Liver (tissue), 3 donors: ENCODE data around the gene RASSF8.

Experiments
- EGR1 ChIP-seq, 2 donors: IDR thresholded peaks; 2 replicates each; pipeline ENCODE4 v1.6.1; 2016 to 2018; ENCODE audit warnings: antibody characterized with exemption in 2 of 2, low read depth in 2 of 2
- FOXA1 ChIP-seq: IDR thresholded peaks from 2 replicates; pipeline ENCODE4 v1.6.1; 2016; ENCODE audit warnings: antibody characterized with exemption
- JUND ChIP-seq, 2 donors: IDR thresholded peaks; 2 replicates each; pipeline ENCODE4 v1.6.1; 2016; ENCODE audit warnings: antibody characterized with exemption in 2 of 2
- RAD21 ChIP-seq, 2 donors: IDR thresholded peaks; 2 replicates each; pipeline ENCODE4 v1.6.1; 2016; ENCODE audit warnings: antibody characterized with exemption in 2 of 2, mild to moderate bottlenecking in 2 of 2
- SP1 ChIP-seq: IDR thresholded peaks from 2 replicates; pipeline ENCODE4 v1.6.1; 2018; ENCODE audit warnings: antibody characterized with exemption, mild to moderate bottlenecking
- TAF1 ChIP-seq: conservative IDR thresholded peaks from 2 replicates; pipeline ENCODE4 v1.6.1; 2016; ENCODE audit warnings: antibody characterized with exemption, mild to moderate bottlenecking
- YY1 ChIP-seq: IDR thresholded peaks from 2 replicates; pipeline ENCODE4 v1.6.1; 2016; ENCODE audit warnings: antibody characterized with exemption, mild to moderate bottlenecking
- TF ChIP-seq, protein P1 (sequence below): fragments of 150-350 bp; IDR thresholded peaks from 2 replicates; pipeline ENCODE4 v1.5.1; 2017; ENCODE audit warnings: improper control_type of control experiment, low read depth, low read length; ENCODE audit not compliant: missing input control
- TF ChIP-seq, protein P2 (sequence below): IDR thresholded peaks from 2 replicates; pipeline ENCODE4 v1.6.1; 2016; ENCODE audit warnings: antibody characterized with exemption, mild to moderate bottlenecking
- TF ChIP-seq, protein P3 (sequence below): IDR thresholded peaks from 2 replicates; pipeline ENCODE4 v1.6.1; 2016; ENCODE audit warnings: antibody characterized with exemption
- TF ChIP-seq, protein P4 (sequence below): IDR thresholded peaks from 2 replicates; pipeline ENCODE4 v1.6.1; 2016; ENCODE audit warnings: antibody characterized with exemption
- TF ChIP-seq, protein P5 (sequence below): IDR thresholded peaks from 2 replicates; pipeline ENCODE4 v1.6.1; 2016; ENCODE audit warnings: antibody characterized with exemption
- donor health status: healthy.
- donor health status: healthy.

DNA sequence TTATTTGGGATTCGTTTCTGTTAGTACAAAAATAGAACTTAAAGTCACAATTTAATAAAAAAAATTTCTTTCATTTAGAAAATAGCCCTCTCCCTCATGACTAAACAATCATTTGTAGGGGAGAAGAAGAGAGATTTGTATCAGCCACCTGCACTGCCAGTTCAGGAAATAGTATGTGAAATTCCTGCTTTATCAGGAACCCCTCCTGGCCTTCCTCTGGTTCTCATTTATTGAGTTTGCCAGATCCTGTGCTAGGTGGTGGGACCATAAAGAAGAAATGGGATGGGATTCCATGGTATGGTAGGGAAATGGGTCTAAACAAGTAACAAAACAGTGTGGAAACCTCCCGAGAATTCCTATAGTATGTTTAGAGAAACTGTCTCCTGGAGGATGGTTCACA is 30.0 kb downstream of the RASSF8 start:
- TF ChIP-seq FOXA1 (no peak), RAD21 (IDR thresholded peaks at IDR 0.05) (no peak), EGR1 (IDR thresholded peaks at IDR 0.05; ENCODE audit: low read depth in 2 of 2) (no peak), JUND (IDR thresholded peaks at IDR 0.05) (no peak), YY1 (no peak), TAF1 (no peak), SP1 (no peak)
- TF ChIP-seq, protein P1, sequence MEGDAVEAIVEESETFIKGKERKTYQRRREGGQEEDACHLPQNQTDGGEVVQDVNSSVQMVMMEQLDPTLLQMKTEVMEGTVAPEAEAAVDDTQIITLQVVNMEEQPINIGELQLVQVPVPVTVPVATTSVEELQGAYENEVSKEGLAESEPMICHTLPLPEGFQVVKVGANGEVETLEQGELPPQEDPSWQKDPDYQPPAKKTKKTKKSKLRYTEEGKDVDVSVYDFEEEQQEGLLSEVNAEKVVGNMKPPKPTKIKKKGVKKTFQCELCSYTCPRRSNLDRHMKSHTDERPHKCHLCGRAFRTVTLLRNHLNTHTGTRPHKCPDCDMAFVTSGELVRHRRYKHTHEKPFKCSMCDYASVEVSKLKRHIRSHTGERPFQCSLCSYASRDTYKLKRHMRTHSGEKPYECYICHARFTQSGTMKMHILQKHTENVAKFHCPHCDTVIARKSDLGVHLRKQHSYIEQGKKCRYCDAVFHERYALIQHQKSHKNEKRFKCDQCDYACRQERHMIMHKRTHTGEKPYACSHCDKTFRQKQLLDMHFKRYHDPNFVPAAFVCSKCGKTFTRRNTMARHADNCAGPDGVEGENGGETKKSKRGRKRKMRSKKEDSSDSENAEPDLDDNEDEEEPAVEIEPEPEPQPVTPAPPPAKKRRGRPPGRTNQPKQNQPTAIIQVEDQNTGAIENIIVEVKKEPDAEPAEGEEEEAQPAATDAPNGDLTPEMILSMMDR: no peak
- TF ChIP-seq, protein P2, sequence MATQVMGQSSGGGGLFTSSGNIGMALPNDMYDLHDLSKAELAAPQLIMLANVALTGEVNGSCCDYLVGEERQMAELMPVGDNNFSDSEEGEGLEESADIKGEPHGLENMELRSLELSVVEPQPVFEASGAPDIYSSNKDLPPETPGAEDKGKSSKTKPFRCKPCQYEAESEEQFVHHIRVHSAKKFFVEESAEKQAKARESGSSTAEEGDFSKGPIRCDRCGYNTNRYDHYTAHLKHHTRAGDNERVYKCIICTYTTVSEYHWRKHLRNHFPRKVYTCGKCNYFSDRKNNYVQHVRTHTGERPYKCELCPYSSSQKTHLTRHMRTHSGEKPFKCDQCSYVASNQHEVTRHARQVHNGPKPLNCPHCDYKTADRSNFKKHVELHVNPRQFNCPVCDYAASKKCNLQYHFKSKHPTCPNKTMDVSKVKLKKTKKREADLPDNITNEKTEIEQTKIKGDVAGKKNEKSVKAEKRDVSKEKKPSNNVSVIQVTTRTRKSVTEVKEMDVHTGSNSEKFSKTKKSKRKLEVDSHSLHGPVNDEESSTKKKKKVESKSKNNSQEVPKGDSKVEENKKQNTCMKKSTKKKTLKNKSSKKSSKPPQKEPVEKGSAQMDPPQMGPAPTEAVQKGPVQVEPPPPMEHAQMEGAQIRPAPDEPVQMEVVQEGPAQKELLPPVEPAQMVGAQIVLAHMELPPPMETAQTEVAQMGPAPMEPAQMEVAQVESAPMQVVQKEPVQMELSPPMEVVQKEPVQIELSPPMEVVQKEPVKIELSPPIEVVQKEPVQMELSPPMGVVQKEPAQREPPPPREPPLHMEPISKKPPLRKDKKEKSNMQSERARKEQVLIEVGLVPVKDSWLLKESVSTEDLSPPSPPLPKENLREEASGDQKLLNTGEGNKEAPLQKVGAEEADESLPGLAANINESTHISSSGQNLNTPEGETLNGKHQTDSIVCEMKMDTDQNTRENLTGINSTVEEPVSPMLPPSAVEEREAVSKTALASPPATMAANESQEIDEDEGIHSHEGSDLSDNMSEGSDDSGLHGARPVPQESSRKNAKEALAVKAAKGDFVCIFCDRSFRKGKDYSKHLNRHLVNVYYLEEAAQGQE: no peak
- TF ChIP-seq, protein P3, sequence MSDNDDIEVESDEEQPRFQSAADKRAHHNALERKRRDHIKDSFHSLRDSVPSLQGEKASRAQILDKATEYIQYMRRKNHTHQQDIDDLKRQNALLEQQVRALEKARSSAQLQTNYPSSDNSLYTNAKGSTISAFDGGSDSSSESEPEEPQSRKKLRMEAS: no peak
- TF ChIP-seq, protein P4, sequence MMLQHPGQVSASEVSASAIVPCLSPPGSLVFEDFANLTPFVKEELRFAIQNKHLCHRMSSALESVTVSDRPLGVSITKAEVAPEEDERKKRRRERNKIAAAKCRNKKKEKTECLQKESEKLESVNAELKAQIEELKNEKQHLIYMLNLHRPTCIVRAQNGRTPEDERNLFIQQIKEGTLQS: no peak
- TF ChIP-seq, protein P5, sequence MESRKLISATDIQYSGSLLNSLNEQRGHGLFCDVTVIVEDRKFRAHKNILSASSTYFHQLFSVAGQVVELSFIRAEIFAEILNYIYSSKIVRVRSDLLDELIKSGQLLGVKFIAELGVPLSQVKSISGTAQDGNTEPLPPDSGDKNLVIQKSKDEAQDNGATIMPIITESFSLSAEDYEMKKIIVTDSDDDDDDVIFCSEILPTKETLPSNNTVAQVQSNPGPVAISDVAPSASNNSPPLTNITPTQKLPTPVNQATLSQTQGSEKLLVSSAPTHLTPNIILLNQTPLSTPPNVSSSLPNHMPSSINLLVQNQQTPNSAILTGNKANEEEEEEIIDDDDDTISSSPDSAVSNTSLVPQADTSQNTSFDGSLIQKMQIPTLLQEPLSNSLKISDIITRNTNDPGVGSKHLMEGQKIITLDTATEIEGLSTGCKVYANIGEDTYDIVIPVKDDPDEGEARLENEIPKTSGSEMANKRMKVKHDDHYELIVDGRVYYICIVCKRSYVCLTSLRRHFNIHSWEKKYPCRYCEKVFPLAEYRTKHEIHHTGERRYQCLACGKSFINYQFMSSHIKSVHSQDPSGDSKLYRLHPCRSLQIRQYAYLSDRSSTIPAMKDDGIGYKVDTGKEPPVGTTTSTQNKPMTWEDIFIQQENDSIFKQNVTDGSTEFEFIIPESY: no peak
